HG02938 (cell line): ENCODE measurements around the gene C11orf86.

Experiments used
- ATAC-seq: cut with Tn5 transposase; IDR thresholded peaks from one replicate; pipeline ENCODE4 v1.9.1; 2021; ENCODE audit warnings: mild to moderate bottlenecking, moderate library complexity; ENCODE audit not compliant: unreplicated experiment

C11orf86 gene

DNA sequence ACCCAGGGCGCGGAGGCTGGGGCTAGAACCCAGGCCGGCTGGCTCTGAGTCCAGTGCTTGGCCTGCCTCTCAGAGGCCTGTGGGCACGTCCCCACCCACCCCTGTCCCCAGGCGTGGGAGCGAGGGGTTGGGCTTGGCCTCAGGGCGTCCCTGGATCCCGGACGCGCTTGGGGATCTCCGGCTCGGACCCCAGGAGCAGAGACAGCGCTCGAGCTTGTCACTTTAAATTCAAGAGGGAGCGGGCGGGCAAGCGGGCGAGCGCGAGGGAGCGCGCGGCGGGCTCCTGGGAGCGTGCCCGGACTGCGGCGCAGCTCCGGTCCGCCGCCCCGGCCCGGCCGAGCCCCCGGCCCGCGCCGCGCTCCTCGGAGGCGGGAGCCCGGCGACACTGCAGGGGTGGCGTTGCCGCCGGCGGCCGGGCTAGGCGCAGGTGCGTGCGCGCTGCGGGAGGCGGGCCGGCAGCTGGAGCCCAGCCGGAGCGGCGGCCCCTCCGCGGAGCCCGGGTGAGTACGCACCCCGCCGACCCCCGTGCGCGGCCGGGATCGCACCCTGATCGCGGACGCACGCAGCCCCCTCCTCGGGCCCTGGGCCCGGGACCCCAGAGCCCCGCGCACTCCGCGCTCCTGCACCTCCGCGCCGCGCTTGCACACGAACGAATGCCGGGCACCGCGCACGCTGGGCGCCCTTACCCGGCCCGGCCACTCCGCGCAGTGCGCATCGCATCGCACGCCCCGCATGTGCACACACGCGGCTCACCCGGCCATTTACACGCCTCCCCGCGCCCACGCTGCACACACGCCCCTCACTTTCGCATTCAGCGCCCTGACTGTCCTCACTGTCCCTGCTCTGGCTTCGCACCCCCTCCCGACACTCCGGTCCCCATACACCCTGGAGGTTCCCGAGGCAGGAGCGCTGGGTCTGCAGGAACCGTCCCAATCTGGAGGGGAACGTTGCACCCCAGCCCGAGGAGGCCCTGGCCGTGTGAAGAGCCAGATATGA is 48.2 kb downstream of the C11orf86 start, which contains the start of gene SYT12:
Gene SYT12 (plus strand): TSS at position 174 of the 996 bp plus-strand sequence. CDS start 7,011 bp downstream, outside the sequence.
- ATAC-seq: no peak

DNA sequence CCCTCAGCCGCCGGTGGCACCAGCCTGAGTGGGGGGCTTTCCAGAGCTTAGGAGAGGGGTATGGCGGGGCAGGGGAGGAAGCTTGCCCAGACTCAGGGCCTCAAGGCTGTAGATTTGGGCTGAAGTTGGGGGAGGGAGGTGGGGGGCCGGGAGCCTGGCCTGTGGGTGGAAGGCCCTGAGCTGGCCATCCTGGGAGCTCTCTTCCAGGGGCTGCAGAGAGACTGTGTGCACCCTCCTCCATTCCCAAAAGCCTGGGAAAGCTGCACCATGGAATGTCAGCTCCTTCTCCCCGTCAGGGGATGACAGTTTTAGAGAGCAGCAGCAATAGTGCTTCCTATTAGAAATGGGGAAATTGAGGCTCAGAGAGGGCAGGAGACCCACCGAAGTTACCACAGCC is 48.9 kb downstream of the C11orf86 start:
- ATAC-seq: no peak

DNA sequence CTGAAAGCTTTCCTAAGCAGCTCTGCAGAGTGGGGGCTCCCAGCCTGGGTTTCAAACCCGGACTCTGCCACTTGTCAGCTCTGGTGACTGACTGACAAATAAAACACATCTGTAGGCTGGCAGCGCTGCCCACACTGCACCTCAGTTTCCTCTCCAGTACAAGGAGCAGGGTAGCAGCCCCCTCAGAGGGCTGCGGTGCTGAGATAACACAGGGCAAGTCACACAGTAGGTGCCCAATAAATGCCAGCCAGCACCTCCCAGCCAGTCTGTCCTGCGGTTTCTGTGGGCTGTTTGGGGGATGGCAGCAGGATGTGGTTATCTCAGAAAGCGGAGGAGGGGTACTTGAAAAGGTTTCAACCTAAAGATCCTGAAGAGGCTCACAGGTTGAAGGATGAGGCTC is 49.3 kb downstream of the C11orf86 start:
- ATAC-seq: no peak

DNA sequence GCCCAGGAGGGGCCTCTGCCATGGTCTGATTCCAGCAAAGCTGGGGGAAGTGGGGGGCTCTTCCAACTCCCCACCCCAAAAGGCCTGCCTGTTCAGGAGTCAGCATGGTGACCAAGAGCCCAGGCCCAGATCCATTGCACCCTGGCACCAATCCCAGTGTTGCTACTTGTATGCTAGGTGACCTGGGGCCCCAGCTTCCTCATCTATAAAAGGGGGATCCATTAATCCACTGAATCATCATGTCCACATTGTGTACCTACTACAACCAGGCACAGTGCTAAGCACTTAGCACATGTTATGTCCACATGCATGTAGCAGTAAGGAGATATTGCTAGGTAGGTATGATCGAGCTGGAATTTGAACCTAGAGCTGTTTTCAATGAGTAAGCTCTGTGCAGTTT is 49.9 kb downstream of the C11orf86 start:
- no peak for ATAC-seq

DNA sequence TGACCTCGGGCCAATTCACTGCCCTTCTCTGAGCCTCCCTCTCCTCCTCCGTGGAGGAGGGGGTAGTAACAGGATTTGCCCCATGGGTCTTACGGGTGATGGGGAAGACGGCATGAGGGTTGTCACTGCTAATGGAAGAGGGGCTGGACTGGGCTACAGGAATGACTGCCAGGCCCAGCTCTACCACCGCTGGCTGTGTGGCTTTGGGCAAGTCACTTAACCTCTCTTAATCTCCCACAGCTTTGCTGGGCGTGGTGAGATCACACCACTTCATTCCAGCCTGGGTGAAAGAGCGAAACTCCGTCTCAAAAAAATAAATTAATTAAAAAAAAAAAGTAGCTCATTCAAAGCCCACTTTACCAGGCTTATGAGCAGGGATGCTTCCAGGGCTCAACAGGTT is 50.6 kb downstream of the C11orf86 start:
- no peak for ATAC-seq
